HEK293 (cell line): ENCODE results near the gene ACSL5.

Experiments used
- BCL11B ChIP-seq: fragments of 450-650 bp; formaldehyde crosslinking; IDR thresholded peaks from 2 replicates; pipeline ENCODE4 v1.5.1; 2016; ENCODE audit warnings: low read depth, missing biosample characterization, missing genetic modification characterization
- KLF10 ChIP-seq: fragments of 450-650 bp; IDR thresholded peaks from 2 replicates; pipeline ENCODE4 v1.5.1; 2018; ENCODE audit warnings: missing biosample characterization, mild to moderate bottlenecking, missing genetic modification characterization
- TCF7L2 ChIP-seq: IDR thresholded peaks from 2 replicates; pipeline ENCODE4 v1.6.1; 2011; ENCODE audit warnings: low read depth, mild to moderate bottlenecking, inconsistent platforms, low read length, moderate library complexity, borderline replicate concordance
- ZBTB7A ChIP-seq: fragments of 450-650 bp; formaldehyde crosslinking; IDR thresholded peaks from 2 replicates; pipeline ENCODE4 v1.5.1; 2016; ENCODE audit warnings: low read depth, missing biosample characterization, missing genetic modification characterization
- ZNF175 ChIP-seq: fragments of 450-650 bp; formaldehyde crosslinking; IDR thresholded peaks from 2 replicates; pipeline ENCODE4 v1.5.1; 2016; ENCODE audit warnings: missing biosample characterization, missing genetic modification characterization
- ZNF19 ChIP-seq: fragments of 450-650 bp; formaldehyde crosslinking; IDR thresholded peaks from 2 replicates; pipeline ENCODE4; 2016; ENCODE audit warnings: missing biosample characterization, missing genetic modification characterization, low read depth
- ZNF391 ChIP-seq: fragments of 450-650 bp; formaldehyde crosslinking; IDR thresholded peaks from 2 replicates; pipeline ENCODE4 v1.5.1; 2016; ENCODE audit warnings: low read depth, missing biosample characterization, missing genetic modification characterization, borderline replicate concordance
- TF ChIP-seq, protein P1 (sequence below): fragments of 450-650 bp; formaldehyde crosslinking; IDR thresholded peaks from 2 replicates; pipeline ENCODE4 v1.5.1; 2016; ENCODE audit warnings: missing biosample characterization, missing genetic modification characterization
- TF ChIP-seq, protein P2 (sequence below): fragments of 450-650 bp; formaldehyde crosslinking; IDR thresholded peaks from 2 replicates; pipeline ENCODE4 v1.5.1; 2016; ENCODE audit warnings: missing biosample characterization, missing genetic modification characterization, low read depth

DNA sequence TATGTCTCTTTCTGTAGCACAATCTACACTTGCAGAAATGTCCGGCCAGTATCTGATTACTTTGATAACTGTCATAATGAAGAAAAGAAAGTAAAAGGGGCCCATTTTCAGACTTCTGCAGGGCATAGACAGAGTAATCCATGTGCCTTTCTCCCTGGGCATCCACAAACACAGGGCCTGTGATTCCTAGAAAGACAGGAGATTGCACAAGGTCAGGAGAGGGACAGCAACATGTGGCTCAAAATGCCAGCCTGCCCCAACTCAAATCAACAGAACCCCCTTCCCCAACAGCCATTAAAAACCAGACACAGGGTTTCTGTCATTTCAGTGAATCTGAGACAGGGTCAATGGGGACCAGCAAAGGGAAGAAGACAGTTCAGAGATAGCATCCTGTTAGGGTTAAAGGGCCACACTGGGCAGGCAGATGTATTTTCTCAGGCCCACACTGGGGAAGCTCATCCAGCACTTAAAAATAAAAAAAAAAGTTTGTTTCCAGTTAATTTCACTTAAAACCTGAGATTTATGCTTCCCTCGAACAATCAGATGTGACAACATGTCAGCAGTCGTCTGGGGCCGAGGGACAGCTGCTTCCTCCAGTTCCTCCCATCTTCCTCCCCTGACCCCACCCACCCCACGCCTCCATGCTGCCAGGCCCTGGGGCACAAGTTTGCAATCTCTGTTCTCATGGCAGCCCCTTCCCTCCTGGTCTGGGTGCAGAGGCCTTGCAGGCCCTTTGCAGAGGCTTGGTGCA lies 30.7 kb upstream of the ACSL5 start:
- TF ChIP-seq BCL11B (tag by site-specific recombination) = no peak
- TF ChIP-seq ZNF19 (tag by site-specific recombination) = no peak
- TF ChIP-seq ZNF175 (tag by site-specific recombination) = no peak
- TF ChIP-seq ZNF391 (tag by site-specific recombination) = no peak
- TF ChIP-seq, protein P1, sequence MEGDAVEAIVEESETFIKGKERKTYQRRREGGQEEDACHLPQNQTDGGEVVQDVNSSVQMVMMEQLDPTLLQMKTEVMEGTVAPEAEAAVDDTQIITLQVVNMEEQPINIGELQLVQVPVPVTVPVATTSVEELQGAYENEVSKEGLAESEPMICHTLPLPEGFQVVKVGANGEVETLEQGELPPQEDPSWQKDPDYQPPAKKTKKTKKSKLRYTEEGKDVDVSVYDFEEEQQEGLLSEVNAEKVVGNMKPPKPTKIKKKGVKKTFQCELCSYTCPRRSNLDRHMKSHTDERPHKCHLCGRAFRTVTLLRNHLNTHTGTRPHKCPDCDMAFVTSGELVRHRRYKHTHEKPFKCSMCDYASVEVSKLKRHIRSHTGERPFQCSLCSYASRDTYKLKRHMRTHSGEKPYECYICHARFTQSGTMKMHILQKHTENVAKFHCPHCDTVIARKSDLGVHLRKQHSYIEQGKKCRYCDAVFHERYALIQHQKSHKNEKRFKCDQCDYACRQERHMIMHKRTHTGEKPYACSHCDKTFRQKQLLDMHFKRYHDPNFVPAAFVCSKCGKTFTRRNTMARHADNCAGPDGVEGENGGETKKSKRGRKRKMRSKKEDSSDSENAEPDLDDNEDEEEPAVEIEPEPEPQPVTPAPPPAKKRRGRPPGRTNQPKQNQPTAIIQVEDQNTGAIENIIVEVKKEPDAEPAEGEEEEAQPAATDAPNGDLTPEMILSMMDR (tag by site-specific recombination) = no peak
- TF ChIP-seq, protein P2, sequence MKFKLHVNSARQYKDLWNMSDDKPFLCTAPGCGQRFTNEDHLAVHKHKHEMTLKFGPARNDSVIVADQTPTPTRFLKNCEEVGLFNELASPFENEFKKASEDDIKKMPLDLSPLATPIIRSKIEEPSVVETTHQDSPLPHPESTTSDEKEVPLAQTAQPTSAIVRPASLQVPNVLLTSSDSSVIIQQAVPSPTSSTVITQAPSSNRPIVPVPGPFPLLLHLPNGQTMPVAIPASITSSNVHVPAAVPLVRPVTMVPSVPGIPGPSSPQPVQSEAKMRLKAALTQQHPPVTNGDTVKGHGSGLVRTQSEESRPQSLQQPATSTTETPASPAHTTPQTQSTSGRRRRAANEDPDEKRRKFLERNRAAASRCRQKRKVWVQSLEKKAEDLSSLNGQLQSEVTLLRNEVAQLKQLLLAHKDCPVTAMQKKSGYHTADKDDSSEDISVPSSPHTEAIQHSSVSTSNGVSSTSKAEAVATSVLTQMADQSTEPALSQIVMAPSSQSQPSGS (tag by site-specific recombination) = no peak
- no peak for TF ChIP-seq KLF10 (tag by site-specific recombination)
- TF ChIP-seq ZBTB7A = no peak
- no peak for TF ChIP-seq TCF7L2
